GM21367 (cell line): Measurements from ENCODE around the gene PLPP7.

Experiments
- ATAC-seq: cut with Tn5 transposase; IDR thresholded peaks from one replicate; pipeline ENCODE4 v1.9.1; 2021; ENCODE audit not compliant: unreplicated experiment

PLPP7 gene

GRCh38 chr9:131302244-131303075, 12.9 kb downstream of the PLPP7 start:
- no peak for ATAC-seq

- ATAC-seq, result no peak
Observed at GRCh38 chr9:131303381-131304321, 14.1 kb downstream of the PLPP7 start.

GRCh38 chr9:131304676-131305355, 15.3 kb downstream of the PLPP7 start:
- no peak for ATAC-seq

- ATAC-seq, result no peak
Observed at GRCh38 chr9:131306397-131307004, 17.0 kb downstream of the PLPP7 start.

GRCh38 chr9:131307974-131308373, 18.5 kb downstream of the PLPP7 start:
- no peak for ATAC-seq

- no peak for ATAC-seq
Observed at GRCh38 chr9:131308452-131308851, 18.9 kb downstream of the PLPP7 start.

- ATAC-seq, result no peak
Observed at GRCh38 chr9:131308906-131309529, 19.5 kb downstream of the PLPP7 start.

GRCh38 chr9:131309530-131310276, 20.2 kb downstream of the PLPP7 start:
- no peak for ATAC-seq

- no peak for ATAC-seq
Observed at GRCh38 chr9:131310833-131311554, 21.5 kb downstream of the PLPP7 start.

GRCh38 chr9:131312246-131312645, 22.7 kb downstream of the PLPP7 start:
- no peak for ATAC-seq

- ATAC-seq, result no peak
Observed at GRCh38 chr9:131312822-131313770, 23.6 kb downstream of the PLPP7 start.

- no peak for ATAC-seq
Observed at GRCh38 chr9:131318231-131319085, 28.9 kb downstream of the PLPP7 start.

GRCh38 chr9:131319486-131319885, 30.0 kb downstream of the PLPP7 start:
- ATAC-seq, result no peak

- ATAC-seq, result no peak
Observed at GRCh38 chr9:131320031-131320685, 30.6 kb downstream of the PLPP7 start.

GRCh38 chr9:131323629-131324028, 34.1 kb downstream of the PLPP7 start:
- ATAC-seq, result no peak
